Measurements from ENCODE around the gene TTC28.

Gene TTC28

GRCh38 chr22:28247136-28247535 is 432.5 kb downstream of the TTC28 start:
- Histone ChIP-seq H3F3A (ENCODE audit: insufficient read depth) (no peaks in the 10 kb centered on the region), H3K27me3 (ENCODE audit: low read length) (no peaks in the 10 kb centered on the region), H3K79me2 (ENCODE audit: insufficient read depth, low read length) (no peaks in the 10 kb centered on the region), H3K27ac (ENCODE audit: low read depth, low read length) (no peak overlapping the region), H3K36me3 (ENCODE audit: low read length) (no peaks in the 10 kb centered on the region), H2AFZ (ENCODE audit: low read depth, low read length, severe bottlenecking) (no peak overlapping the region), H4K20me1 (ENCODE audit: low read depth, low read length) (no peaks in the 10 kb centered on the region), H3K9me3 (ENCODE audit: insufficient read depth, low read length) (no peaks in the 10 kb centered on the region), H3K4me3 (ENCODE audit: insufficient read depth, low read length, poor library complexity, severe bottlenecking) (no peak overlapping the region), H3K9ac (ENCODE audit: low read length) (no peak overlapping the region), H3K9me2 (replicated peaks; ENCODE audit: insufficient read depth, low read length) (no peaks in the 10 kb centered on the region), H3K4me2 (ENCODE audit: low read depth, low read length, poor library complexity, severe bottlenecking) (no peak overlapping the region)
- TF ChIP-seq EZH2phosphoT487 (conservative IDR thresholded peaks at IDR 0.05; ENCODE audit: low read length) (no peak), CTCF (IDR thresholded peaks at IDR 0.05; ENCODE audit: insufficient read depth, low read length, poor library complexity, severe bottlenecking) (no peak)

GRCh38 chr22:28246397-28246796 is 433.2 kb downstream of the TTC28 start:
- no peaks in the 10 kb centered on the region for H3K79me2 ChIP-seq (ENCODE audit: insufficient read depth, low read length)

GRCh38 chr22:28245579-28246224 is 433.9 kb downstream of the TTC28 start:
- Histone ChIP-seq H3K27me3 (ENCODE audit: low read length) (no peaks in the 10 kb centered on the region), H3K9ac (ENCODE audit: low read length) (no peak overlapping the region), H3K27ac (ENCODE audit: low read depth, low read length) (no peak overlapping the region), H3K4me2 (ENCODE audit: low read depth, low read length, poor library complexity, severe bottlenecking) (no peak overlapping the region), H3K36me3 (ENCODE audit: low read length) (no peaks in the 10 kb centered on the region), H3K9me2 (replicated peaks; ENCODE audit: insufficient read depth, low read length) (no peaks in the 10 kb centered on the region), H3F3A (ENCODE audit: insufficient read depth) (no peaks in the 10 kb centered on the region), H4K20me1 (ENCODE audit: low read depth, low read length) (no peaks in the 10 kb centered on the region), H3K9me3 (ENCODE audit: insufficient read depth, low read length) (no peaks in the 10 kb centered on the region), H2AFZ (ENCODE audit: low read depth, low read length, severe bottlenecking) (no peak overlapping the region), H3K4me3 (ENCODE audit: insufficient read depth, low read length, poor library complexity, severe bottlenecking) (no peak overlapping the region), H3K79me2 (ENCODE audit: insufficient read depth, low read length) (no peaks in the 10 kb centered on the region)
- no peak for TF ChIP-seq CTCF (IDR thresholded peaks at IDR 0.05; ENCODE audit: insufficient read depth, low read length, poor library complexity, severe bottlenecking)
- TF ChIP-seq EZH2phosphoT487 (conservative IDR thresholded peaks at IDR 0.05; ENCODE audit: low read length): no peak

More at GRCh38 chr22:28246397-28246796, 433.2 kb downstream of the TTC28 start:
- Histone ChIP-seq H3K4me3 (ENCODE audit: insufficient read depth, low read length, poor library complexity, severe bottlenecking) (no peak overlapping the region), H3K27ac (ENCODE audit: low read depth, low read length) (no peak overlapping the region), H3K9ac (ENCODE audit: low read length) (no peak overlapping the region), H3K4me2 (ENCODE audit: low read depth, low read length, poor library complexity, severe bottlenecking) (no peak overlapping the region), H3K9me3 (ENCODE audit: insufficient read depth, low read length) (no peaks in the 10 kb centered on the region), H2AFZ (ENCODE audit: low read depth, low read length, severe bottlenecking) (no peak overlapping the region), H3K36me3 (ENCODE audit: low read length) (no peaks in the 10 kb centered on the region), H3K27me3 (ENCODE audit: low read length) (no peaks in the 10 kb centered on the region), H4K20me1 (ENCODE audit: low read depth, low read length) (no peaks in the 10 kb centered on the region), H3K9me2 (replicated peaks; ENCODE audit: insufficient read depth, low read length) (no peaks in the 10 kb centered on the region), H3F3A (ENCODE audit: insufficient read depth) (no peaks in the 10 kb centered on the region)
- no peak for TF ChIP-seq CTCF (IDR thresholded peaks at IDR 0.05; ENCODE audit: insufficient read depth, low read length, poor library complexity, severe bottlenecking)
- TF ChIP-seq EZH2phosphoT487 (conservative IDR thresholded peaks at IDR 0.05; ENCODE audit: low read length): no peak

All from SU-DHL-6 (cell line).